HG03460 (cell line): ENCODE data around the gene DNAJB8.

ENCODE experiments used
- ATAC-seq: cut with Tn5 transposase; IDR thresholded peaks from one replicate; pipeline ENCODE4 v1.9.1; 2021; ENCODE audit not compliant: unreplicated experiment

Gene DNAJB8

GRCh38 chr3:128468285-128468790, 1.6 kb upstream of the DNAJB8 start:
- ATAC-seq, result no peak

- ATAC-seq, result no peak
Measured at GRCh38 chr3:128464702-128465101, 2.0 kb downstream of the DNAJB8 start.

GRCh38 chr3:128464188-128464587, 2.5 kb downstream of the DNAJB8 start:
- no peak for ATAC-seq

- no peak for ATAC-seq
Measured at GRCh38 chr3:128463771-128464170, 2.9 kb downstream of the DNAJB8 start.

GRCh38 chr3:128463354-128463753, 3.3 kb downstream of the DNAJB8 start:
- ATAC-seq, result no peak

- no peak for ATAC-seq
Measured at GRCh38 chr3:128462931-128463330, 3.8 kb downstream of the DNAJB8 start.

- no peak for ATAC-seq
Measured at GRCh38 chr3:128462341-128462910, 4.3 kb downstream of the DNAJB8 start.

- ATAC-seq, result no peak
Measured at GRCh38 chr3:128461731-128462130, 5.0 kb downstream of the DNAJB8 start.

- ATAC-seq, result no peak
Measured at GRCh38 chr3:128459461-128459820, 7.2 kb downstream of the DNAJB8 start.

GRCh38 chr3:128458746-128459460, 7.8 kb downstream of the DNAJB8 start:
- ATAC-seq, result no peak

GRCh38 chr3:128457937-128458336, 8.8 kb downstream of the DNAJB8 start:
- ATAC-seq, result no peak

GRCh38 chr3:128456776-128457715, 9.6 kb downstream of the DNAJB8 start:
- ATAC-seq, result no peak

GRCh38 chr3:128455786-128456748, 10.6 kb downstream of the DNAJB8 start:
- ATAC-seq, result no peak

GRCh38 chr3:128455116-128455515, 11.6 kb downstream of the DNAJB8 start:
- no peak for ATAC-seq

- no peak for ATAC-seq
Measured at GRCh38 chr3:128454310-128454618, 12.4 kb downstream of the DNAJB8 start.

GRCh38 chr3:128453501-128454309, 13.0 kb downstream of the DNAJB8 start:
- no peak for ATAC-seq

GRCh38 chr3:128452678-128453275, 13.9 kb downstream of the DNAJB8 start:
- no peak for ATAC-seq

GRCh38 chr3:128452120-128452519, 14.6 kb downstream of the DNAJB8 start:
- no peak for ATAC-seq

GRCh38 chr3:128449111-128449638, 17.5 kb downstream of the DNAJB8 start:
- no peak for ATAC-seq
